ENCODE measurements around the gene POT1. TPM values are rescaled to one million over a fixed set of nuclear protein-coding genes. Genes with fewer than 3 reads are reported as not detected.

The POT1 gene
- total and polyA plus RNA-seq, 2 of the 8 experiments (the other 6 are each of a cell fraction or from before 2014, with no cell fraction given) = 13.1 to 22.8 TPM

DNA sequence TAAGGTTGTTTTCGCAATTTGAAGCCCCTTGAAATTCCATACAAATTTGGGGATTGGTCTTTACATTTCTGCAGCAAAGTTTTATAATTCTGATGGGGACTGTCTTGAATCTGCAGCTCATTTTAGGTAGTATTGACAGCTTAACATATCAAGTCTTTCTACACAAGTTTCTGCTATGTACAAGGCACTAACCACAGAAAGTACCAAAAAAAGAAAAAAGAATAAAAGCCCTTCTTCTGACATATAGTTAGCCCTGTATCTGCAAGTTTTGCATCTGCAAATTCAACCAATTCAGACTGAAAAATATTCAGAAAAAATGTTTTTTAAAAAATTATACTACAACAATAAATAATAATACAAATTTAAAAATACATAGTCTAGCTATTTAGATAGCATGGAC is 15.3 kb downstream of the POT1 start:
- TF ChIP-seq RFX5 (IDR thresholded peaks at IDR 0.05; ENCODE audit: borderline replicate concordance, low read depth, low read length) (no peak), FOSL1 (IDR thresholded peaks at IDR 0.05; ENCODE audit: insufficient read depth, low read depth, low read length) (no peak), BACH1 (IDR thresholded peaks at IDR 0.05; ENCODE audit: low read length) (no peak), ATF3 (IDR thresholded peaks at IDR 0.05; ENCODE audit: insufficient read depth, low read depth, low read length) (no peak), RBBP5 (IDR thresholded peaks at IDR 0.05; ENCODE audit: borderline replicate concordance, low read depth, low read length) (no peak)
- TF ChIP-seq, protein P1, sequence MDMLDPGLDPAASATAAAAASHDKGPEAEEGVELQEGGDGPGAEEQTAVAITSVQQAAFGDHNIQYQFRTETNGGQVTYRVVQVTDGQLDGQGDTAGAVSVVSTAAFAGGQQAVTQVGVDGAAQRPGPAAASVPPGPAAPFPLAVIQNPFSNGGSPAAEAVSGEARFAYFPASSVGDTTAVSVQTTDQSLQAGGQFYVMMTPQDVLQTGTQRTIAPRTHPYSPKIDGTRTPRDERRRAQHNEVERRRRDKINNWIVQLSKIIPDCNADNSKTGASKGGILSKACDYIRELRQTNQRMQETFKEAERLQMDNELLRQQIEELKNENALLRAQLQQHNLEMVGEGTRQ (IDR thresholded peaks at IDR 0.05; ENCODE audit: low read length) = no peak
- Histone ChIP-seq H3K27ac (ENCODE audit: low read depth, low read length) (no peak overlapping the region), H3K23me2 (ENCODE audit: low read depth, low read length) (no peaks in the 10 kb centered on the region), H3K36me3 (ENCODE audit: control insufficient read depth in 2 of 4, insufficient read depth in 4 of 4, low read length in 3 of 4) (peaks cover 0 to 3% (median 0%) of the 10 kb centered on the region in 4 experiments; a peak in 1 of 8 replicates), H3K9me3 (ENCODE audit: insufficient read depth in 2 of 2, low read depth in 1 of 2, low read length in 1 of 2) (no peaks in the 10 kb centered on the region), H3K4me1 (replicated peaks in 1 of 4; ENCODE audit: control insufficient read depth in 3 of 4, insufficient read depth in 4 of 4, low read length in 3 of 4) (no peaks in the 10 kb centered on the region), H3K9ac (replicated peaks in 1 of 4; ENCODE audit: extremely low read depth in 1 of 4, low read depth in 3 of 4, low read length in 3 of 4) (no peak overlapping the region), H3K56ac (replicated peaks; ENCODE audit: insufficient read length, low read depth, low read length) (no peak overlapping the region), H3K18ac (ENCODE audit: extremely low read depth, low read length) (no peak overlapping the region), H4K5ac (ENCODE audit: insufficient read length, low read depth, low read length) (no peak overlapping the region), H3K79me1 (ENCODE audit: low read depth, low read length) (peaks cover 3% of the 10 kb centered on the region; the same call in 1 of the 2 replicates), H3K27me3 (replicated peaks in 1 of 4; ENCODE audit: control insufficient read depth in 3 of 4, extremely low read depth in 1 of 4, insufficient read depth in 3 of 4, low read length in 3 of 4) (no peaks in the 10 kb centered on the region), H3K23ac (ENCODE audit: insufficient read length) (no peak overlapping the region), H3K4me2 (ENCODE audit: insufficient read depth in 1 of 2, low read depth in 2 of 2, low read length in 2 of 2) (no peak overlapping the region), H2AFZ (ENCODE audit: low read length) (no peak overlapping the region), H3K79me2 (ENCODE audit: control insufficient read depth in 1 of 2, insufficient read depth in 2 of 2, low read length in 2 of 2) (peaks cover 0 to 16% of the 10 kb centered on the region in 2 experiments; a peak in 2 of 4 replicates), H2BK12ac (ENCODE audit: low read depth, low read length) (no peak overlapping the region), H4K8ac (ENCODE audit: extremely low read depth, insufficient read depth, low read length) (no peak overlapping the region), H3K4me3 (ENCODE audit: extremely low read depth in 1 of 4, insufficient read depth in 2 of 4, low read depth in 3 of 4, low read length in 4 of 4) (no peak overlapping the region), H3K14ac (ENCODE audit: insufficient read length) (no peak overlapping the region), H2BK5ac (ENCODE audit: low read depth, low read length) (no peak overlapping the region), H2BK15ac (ENCODE audit: low read length) (no peak overlapping the region), H2BK120ac (replicated peaks; ENCODE audit: low read depth, low read length) (no peak overlapping the region), H2AK5ac (ENCODE audit: low read depth, low read length) (no peak overlapping the region), H2BK20ac (ENCODE audit: low read length) (no peak overlapping the region), H3K4ac (replicated peaks; ENCODE audit: insufficient read length, low read depth, low read length) (no peak overlapping the region), H4K91ac (replicated peaks; ENCODE audit: insufficient read length, low read length) (no peak overlapping the region), H4K20me1 (replicated peaks in 1 of 2; ENCODE audit: control insufficient read depth in 1 of 2, insufficient read depth in 2 of 2, low read length in 2 of 2) (no peaks in the 10 kb centered on the region)
- FAIRE-seq = no peak
- no peak for DNase-seq (ENCODE audit: low read depth in 1 of 2, low spot score in 2 of 2)
- ChIA-PET CTCF (ENCODE audit: partially characterized antibody) (no interaction called here), POLR2A (ENCODE audit: partially characterized antibody) (no interaction called here)
- WGBS, 2 experiments (ENCODE audit: extremely low coverage in 1 of 2, insufficient coverage in 1 of 2, insufficient read length in 1 of 2, insufficient replicate concordance in 2 of 2, low coverage in 1 of 2, low lambda C conversion rate in 2 of 2, missing lambda C conversion rate in 1 of 2) = 100% methylated on average over 1 of the region's 1 CpG; no CpG with 5 or more reads in 1 of the 2 experiments
